Fibroblast of lung (primary cell): ENCODE results near the gene ABCB9. TPM values are rescaled to one million over a fixed set of nuclear protein-coding genes. Genes with fewer than 3 reads are reported as not detected.
"Not testable (repeated sequence)": the region's sequence is repeated elsewhere in the genome, so short reads cannot be mapped to it uniquely, and the experiment has no call there.

ENCODE experiments used
- DNase-seq, 2 donors: peaks; one replicate each; pipeline versions ENCODE4 v3.0.0 to v3.0.0-alpha.2; 2010; ENCODE audit warnings: low read depth in 2 of 2
- H2AFZ ChIP-seq: 2 replicates; pipeline ENCODE4 v1.5.1; 2012; ENCODE audit warnings: low read length, control low read depth, inconsistent platforms
- H3K27ac ChIP-seq: 2 replicates; pipeline ENCODE4 v1.5.1; 2011; ENCODE audit warnings: low read length, control low read depth; ENCODE audit not compliant: insufficient read depth
- H3K27me3 ChIP-seq: 2 replicates; pipeline ENCODE4 v1.5.1; 2011; ENCODE audit warnings: mild to moderate bottlenecking, low read length; ENCODE audit not compliant: control insufficient read depth, insufficient read depth
- H3K36me3 ChIP-seq: 2 replicates; pipeline ENCODE4 v1.5.1; 2011; ENCODE audit warnings: low read length; ENCODE audit not compliant: control insufficient read depth, insufficient read depth
- H3K4me1 ChIP-seq: 2 replicates; pipeline ENCODE4 v1.5.1; 2011; ENCODE audit warnings: low read length; ENCODE audit not compliant: control insufficient read depth, insufficient read depth; ENCODE audit errors: extremely low read depth
- H3K4me2 ChIP-seq: 2 replicates; pipeline ENCODE4 v1.5.1; 2011; ENCODE audit warnings: low read length, control low read depth; ENCODE audit not compliant: insufficient read depth; ENCODE audit errors: extremely low read depth
- H3K4me3 ChIP-seq, 4 experiments: fragments of 200-600 bp in 1 of 4; sonication (generic) in 1 of 4; replicated peaks in 1 of 4; 2 replicates each; pipeline ENCODE4 v1.5.1; 2011 to 2016; ENCODE audit warnings: low read length in 4 of 4, low read depth in 3 of 4, mild to moderate bottlenecking in 3 of 4, control low read depth in 2 of 4, inconsistent platforms in 1 of 4, mixed read lengths in 1 of 4; ENCODE audit not compliant: insufficient read depth in 1 of 4; ENCODE audit errors: control extremely low read depth in 1 of 4
- H3K79me2 ChIP-seq: 2 replicates; pipeline ENCODE4 v1.5.1; 2012; ENCODE audit warnings: mild to moderate bottlenecking, low read length, inconsistent platforms; ENCODE audit not compliant: control insufficient read depth, insufficient read depth
- H3K9ac ChIP-seq: 2 replicates; pipeline ENCODE4 v1.5.1; 2011; ENCODE audit warnings: mild to moderate bottlenecking, low read length, control low read depth; ENCODE audit not compliant: insufficient read depth
- H3K9me3 ChIP-seq: 2 replicates; pipeline ENCODE4 v1.5.1; 2012; ENCODE audit warnings: low read depth, low read length; ENCODE audit not compliant: control insufficient read depth, insufficient read depth
- H4K20me1 ChIP-seq: 2 replicates; pipeline ENCODE4 v1.5.1; 2011; ENCODE audit warnings: low read length; ENCODE audit not compliant: control insufficient read depth, insufficient read depth; ENCODE audit errors: extremely low read depth
- EZH2 ChIP-seq: IDR thresholded peaks from 2 replicates; pipeline ENCODE4 v1.5.1; 2012; ENCODE audit warnings: low read length, control low read depth, mild to moderate bottlenecking; ENCODE audit errors: missing control alignments
- polyA plus RNA-seq, 2 donors: library from polyadenylated mRNA; depleted of rRNA in 1 of 2; stranded (reverse) in 1 of 2; unstranded in 1 of 2; fragments of >200 nt; gene quantifications; 2 replicates each; pipeline ENCODE4 v1.2.1, GENCODE V29; 2011 to 2012; ENCODE audit warnings: missing spikeins in 1 of 2
- total RNA-seq: library from RNA; depleted of rRNA; stranded (reverse); fragments of >200 nt; gene quantifications from 2 replicates; pipeline ENCODE4 v1.2.1, GENCODE V29; 2014
- TF ChIP-seq, protein P1 (sequence below), 2 donors: IDR thresholded peaks in 1 of 2; conservative IDR thresholded peaks in 1 of 2; 1 replicate in 1 of 2; 2 replicates in 1 of 2; pipeline ENCODE4 v1.5.1; 2011 to 2012; ENCODE audit warnings: low read length in 2 of 2, control low read depth in 1 of 2, inconsistent platforms in 1 of 2, low read depth in 1 of 2, mild to moderate bottlenecking in 1 of 2

The ABCB9 gene
- total and polyA plus RNA-seq, 2 donors (not counting 1 experiment from before 2014, with no cell fraction given), result 3.8 to 6.3 TPM

DNA sequence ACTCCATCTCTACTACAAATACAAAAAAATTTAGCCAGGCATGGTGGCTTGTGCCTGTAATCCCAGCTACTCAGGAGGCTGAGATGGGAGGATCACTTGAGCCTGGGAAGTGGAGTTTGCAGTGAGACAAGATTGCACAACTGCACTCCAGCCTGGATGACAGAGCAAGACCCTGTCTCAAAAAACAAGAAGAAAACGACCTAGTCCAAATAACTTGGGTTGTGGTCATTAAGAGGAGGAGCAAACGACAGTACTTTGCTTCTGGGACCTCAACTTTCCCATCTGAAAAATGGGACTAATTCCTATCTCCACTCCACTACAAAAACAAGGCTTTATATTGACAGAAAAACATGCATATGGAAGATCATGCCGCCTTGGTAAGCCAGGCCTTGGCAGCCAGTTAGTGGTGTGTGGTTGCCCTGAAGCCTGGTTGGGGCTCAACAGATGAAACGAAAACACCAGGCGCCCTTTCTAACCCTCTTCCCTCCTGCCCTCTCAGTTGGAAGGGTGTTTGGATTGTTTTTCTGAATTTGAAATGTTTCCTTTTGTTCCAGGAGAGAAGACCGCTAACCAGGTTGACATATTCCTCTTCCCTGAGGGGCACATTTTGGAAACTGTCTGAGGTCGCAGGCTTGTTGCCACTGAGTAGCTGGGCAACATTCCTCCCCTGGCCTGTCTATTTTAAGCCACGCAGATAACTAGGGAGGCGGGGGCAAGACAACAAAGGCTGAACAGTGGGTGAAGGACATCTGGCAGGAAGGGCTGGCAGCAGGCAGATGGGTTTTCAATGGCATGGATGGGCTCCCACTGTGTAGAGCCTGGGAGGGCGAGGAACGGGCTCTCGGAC lies 56.6 kb downstream of the ABCB9 start:
- H3K27ac ChIP-seq, result no peak overlapping the region
- H3K36me3 ChIP-seq, result no peaks in the 10 kb centered on the region
- H3K4me3 ChIP-seq, result no peak overlapping the region
- H3K4me1 ChIP-seq, result no peaks in the 10 kb centered on the region
- no peaks in the 10 kb centered on the region for H3K9me3 ChIP-seq
- no peak overlapping the region for H3K4me2 ChIP-seq
- H4K20me1 ChIP-seq, result no peaks in the 10 kb centered on the region
- TF ChIP-seq, protein P1, sequence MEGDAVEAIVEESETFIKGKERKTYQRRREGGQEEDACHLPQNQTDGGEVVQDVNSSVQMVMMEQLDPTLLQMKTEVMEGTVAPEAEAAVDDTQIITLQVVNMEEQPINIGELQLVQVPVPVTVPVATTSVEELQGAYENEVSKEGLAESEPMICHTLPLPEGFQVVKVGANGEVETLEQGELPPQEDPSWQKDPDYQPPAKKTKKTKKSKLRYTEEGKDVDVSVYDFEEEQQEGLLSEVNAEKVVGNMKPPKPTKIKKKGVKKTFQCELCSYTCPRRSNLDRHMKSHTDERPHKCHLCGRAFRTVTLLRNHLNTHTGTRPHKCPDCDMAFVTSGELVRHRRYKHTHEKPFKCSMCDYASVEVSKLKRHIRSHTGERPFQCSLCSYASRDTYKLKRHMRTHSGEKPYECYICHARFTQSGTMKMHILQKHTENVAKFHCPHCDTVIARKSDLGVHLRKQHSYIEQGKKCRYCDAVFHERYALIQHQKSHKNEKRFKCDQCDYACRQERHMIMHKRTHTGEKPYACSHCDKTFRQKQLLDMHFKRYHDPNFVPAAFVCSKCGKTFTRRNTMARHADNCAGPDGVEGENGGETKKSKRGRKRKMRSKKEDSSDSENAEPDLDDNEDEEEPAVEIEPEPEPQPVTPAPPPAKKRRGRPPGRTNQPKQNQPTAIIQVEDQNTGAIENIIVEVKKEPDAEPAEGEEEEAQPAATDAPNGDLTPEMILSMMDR (conservative IDR thresholded peaks at IDR 0.05 in 1 of 2, IDR thresholded peaks at IDR 0.05 in 1 of 2; ENCODE audit: low read depth in 1 of 2, low read length in 2 of 2), result no peak
- no peak for TF ChIP-seq EZH2
- H2AFZ ChIP-seq, result no peak overlapping the region
- H3K27me3 ChIP-seq, result no peaks in the 10 kb centered on the region
- no peaks in the 10 kb centered on the region for H3K79me2 ChIP-seq
- DNase-seq, result no peak
- H3K9ac ChIP-seq, result no peak overlapping the region

DNA sequence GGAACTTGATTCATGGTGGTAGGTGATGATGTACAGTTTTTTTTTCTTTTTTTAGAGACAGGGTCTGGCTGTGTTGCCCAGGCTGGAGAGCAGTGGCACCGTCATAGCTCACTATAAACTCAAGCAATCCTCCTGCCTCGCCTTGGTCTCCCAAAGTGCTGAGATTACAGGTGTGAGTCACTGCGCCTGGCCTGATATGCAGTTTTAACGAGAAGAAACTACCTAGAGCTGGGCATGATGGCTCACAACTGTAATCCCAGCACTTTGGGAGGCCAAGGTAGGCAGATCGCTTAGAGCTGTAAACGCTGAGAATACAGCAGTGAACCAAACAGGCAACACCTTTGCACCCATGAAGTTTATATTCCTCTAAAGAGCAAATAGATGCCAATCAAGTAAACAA lies 57.3 kb downstream of the ABCB9 start:
- H3K27ac ChIP-seq, result no peak overlapping the region
- TF ChIP-seq, protein P1 (conservative IDR thresholded peaks at IDR 0.05 in 1 of 2, IDR thresholded peaks at IDR 0.05 in 1 of 2; ENCODE audit: low read depth in 1 of 2, low read length in 2 of 2), result no peak
- TF ChIP-seq EZH2, result no peak
- H3K9me3 ChIP-seq, result no peaks in the 10 kb centered on the region
- no peak overlapping the region for H3K4me2 ChIP-seq
- no peak for DNase-seq
- no peaks in the 10 kb centered on the region for H3K27me3 ChIP-seq
- H3K9ac ChIP-seq, result no peak overlapping the region
- no peaks in the 10 kb centered on the region for H3K79me2 ChIP-seq
- no peak overlapping the region for H2AFZ ChIP-seq
- no peaks in the 10 kb centered on the region for H4K20me1 ChIP-seq
- no peaks in the 10 kb centered on the region for H3K36me3 ChIP-seq
- no peak overlapping the region for H3K4me3 ChIP-seq
- no peaks in the 10 kb centered on the region for H3K4me1 ChIP-seq

DNA sequence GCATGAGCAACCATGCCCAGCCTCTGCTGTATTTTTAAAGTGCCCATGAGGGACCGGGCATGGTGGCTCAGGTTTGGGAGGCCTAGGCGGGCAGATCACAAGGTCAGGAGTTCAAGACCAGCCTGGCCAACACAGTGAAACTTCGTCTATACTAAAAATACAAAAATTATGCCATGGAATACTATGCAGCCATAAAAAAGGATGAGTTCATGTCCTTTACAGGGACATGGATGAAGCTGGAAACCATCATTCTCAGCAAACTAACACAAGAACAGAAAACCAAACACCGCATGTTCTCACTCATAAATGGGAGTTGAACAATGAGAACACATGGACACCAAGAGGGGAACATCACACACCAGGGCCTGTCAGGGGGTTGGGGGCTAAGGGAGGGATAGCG lies 61.0 kb downstream of the ABCB9 start:
- H3K36me3 ChIP-seq, H3K4me2 ChIP-seq, H2AFZ ChIP-seq, H3K79me2 ChIP-seq, H4K20me1 ChIP-seq, H3K27me3 ChIP-seq, H3K4me1 ChIP-seq, H3K4me3 ChIP-seq, H3K9me3 ChIP-seq, DNase-seq, H3K27ac ChIP-seq, H3K9ac ChIP-seq: not testable (repeated sequence)
